Stomach (tissue), 9 donors: Measurements from ENCODE around the gene PLEK2. TPM values are rescaled to one million over a fixed set of nuclear protein-coding genes. Genes with fewer than 3 reads are reported as not detected.

Source experiments
- DNase-seq, 2 donors: peaks; one replicate each; pipeline versions ENCODE4 v3.0.0 to v3.0.0-alpha.2; 2013 to 2019
- H3K27ac ChIP-seq, 5 donors: fragments of 200-600 bp in 4 of 5; sonication (generic) in 4 of 5; one replicate each; pipeline ENCODE4 v1.5.1; 2013 to 2019; ENCODE audit warnings: mild to moderate bottlenecking in 1 of 5, moderate library complexity in 1 of 5
- H3K27me3 ChIP-seq, 3 donors: fragments of 200-600 bp; sonication (generic); one replicate each; pipeline ENCODE4 v1.5.1; 2017 to 2019; ENCODE audit warnings: mixed run types in 1 of 3
- H3K36me3 ChIP-seq, 4 donors: fragments of 200-600 bp; sonication (generic); 1 replicate in 3 of 4; 2 replicates in 1 of 4; pipeline ENCODE4 v1.5.1; 2016 to 2019
- H3K4me1 ChIP-seq, 4 donors: fragments of 200-600 bp; sonication (generic); one replicate each; pipeline ENCODE4 v1.5.1; 2016 to 2019
- H3K4me3 ChIP-seq, 4 donors: fragments of 200-600 bp; sonication (generic) in 3 of 4; one replicate each; pipeline ENCODE4 v1.5.1; 2016 to 2019; ENCODE audit warnings: mild to moderate bottlenecking in 1 of 4
- H3K9me3 ChIP-seq, 4 donors: fragments of 200-600 bp; sonication (generic); one replicate each; pipeline ENCODE4 v1.5.1; 2016 to 2019
- CTCF ChIP-seq, 7 experiments: fragments of 450-650 bp in 4 of 7; fragments of 200-600 bp in 3 of 7; sonication (generic) in 3 of 7; IDR thresholded peaks; one replicate each; pipeline ENCODE4 v1.5.1; 2016 to 2019; ENCODE audit warnings: antibody characterized with exemption in 7 of 7, control low read depth in 2 of 7, mild to moderate bottlenecking in 1 of 7
- EP300 ChIP-seq: sonication (generic); formaldehyde crosslinking; IDR thresholded peaks from one replicate; pipeline ENCODE4 v1.6.1; 2017; ENCODE audit warnings: antibody characterized with exemption
- POLR2A ChIP-seq, 4 donors: fragments of 450-650 bp; IDR thresholded peaks; one replicate each; pipeline ENCODE4 v1.6.1; 2016; ENCODE audit warnings: antibody characterized with exemption in 4 of 4, control low read depth in 2 of 4, mild to moderate bottlenecking in 1 of 4, moderate library complexity in 1 of 4
- POLR2AphosphoS5 ChIP-seq, 3 donors: sonication (generic); formaldehyde crosslinking; IDR thresholded peaks; one replicate each; pipeline ENCODE4 v1.6.1; 2016; ENCODE audit warnings: antibody characterized with exemption in 3 of 3
- WGBS, 5 donors: extraction: QIAGEN DNeasy Blood & Tissue Kit in 3 of 5; methylation state at CpG; one replicate each; pipeline versions ENCODE4 v1.1.5 to v1.1.7; 2013 to 2018; 5-methylcytosine and 5-hydroxymethylcytosine counted together
- intact Hi-C: fragments of 100-400 bp; cut with DNase I; formaldehyde crosslinking; loops from one replicate; pipeline ENCODE4 v1.15.1; 2023; ENCODE audit warnings: low total_unique reads
- polyA plus RNA-seq, 3 donors: library from polyadenylated mRNA; stranded (reverse); fragments of 200-250 nt; gene quantifications; one replicate each; pipeline ENCODE4 v1.2.3, GENCODE V29; 2013
- total RNA-seq, 5 donors: library from RNA; depleted of rRNA; stranded (reverse); fragments of >200 nt; gene quantifications; one replicate each; pipeline versions ENCODE4 v1.1.0 to v1.2.3, GENCODE V29; 2014 to 2016
- donor health status: healthy with polysubstance abuse.
- donor health status: Bipolar disorder and iron deficiency.
- donor health status: healthy.

The PLEK2 gene
- total and polyA plus RNA-seq, 8 donors = 6.5 to 203 (median 20.0) TPM; not detected in 1

- Histone ChIP-seq H3K4me1 (peaks cover 0 to 14% (median 9%) of the 10 kb centered on the region in 4 donors), H3K27me3 (no peaks in the 10 kb centered on the region), H3K9me3 (no peaks in the 10 kb centered on the region), H3K27ac (no peak overlapping the region), H3K4me3 (no peak overlapping the region), H3K36me3 (no peaks in the 10 kb centered on the region)
- no peak for DNase-seq
- intact Hi-C loops = no loop called here
- TF ChIP-seq CTCF (IDR thresholded peaks at IDR 0.05) (no peak), EP300 (no peak), POLR2A (IDR thresholded peaks at IDR 0.05) (no peak), POLR2AphosphoS5 (IDR thresholded peaks at IDR 0.05) (no peak)
- 31 to 75% (median 59%) methylated on average over 1 of the region's 1 CpG for WGBS, 5 donors
Observed at GRCh38 chr14:67447033-67447381, 35.0 kb upstream of the PLEK2 start.

- H3K36me3 ChIP-seq = no peaks in the 10 kb centered on the region
- intact Hi-C loops = no loop called here
Observed at GRCh38 chr14:67446371-67447032, 34.5 kb upstream of the PLEK2 start.

GRCh38 chr14:67444395-67444794, 32.4 kb upstream of the PLEK2 start:
- DNase-seq = no peak
- H3K4me3 ChIP-seq = no peak overlapping the region
- intact Hi-C loops = no loop called here
- H3K27ac ChIP-seq = no peak overlapping the region
- H3K27me3 ChIP-seq = no peaks in the 10 kb centered on the region
- 85 to 92% (median 89%) methylated on average over 3 of the region's 3 CpGs for WGBS, 5 donors
- no peak for TF ChIP-seq EP300
- no peak for TF ChIP-seq POLR2A (IDR thresholded peaks at IDR 0.05)
- no peak for TF ChIP-seq POLR2AphosphoS5 (IDR thresholded peaks at IDR 0.05)
- no peak for TF ChIP-seq CTCF (IDR thresholded peaks at IDR 0.05)
- H3K36me3 ChIP-seq = no peaks in the 10 kb centered on the region
- no peaks in the 10 kb centered on the region for H3K9me3 ChIP-seq
- H3K4me1 ChIP-seq = peaks cover 0 to 24% (median 13%) of the 10 kb centered on the region in 4 donors

More at GRCh38 chr14:67446371-67447032, 34.5 kb upstream of the PLEK2 start:
- Histone ChIP-seq H3K4me1 (peaks cover 0 to 14% (median 9%) of the 10 kb centered on the region in 4 donors), H3K4me3 (no peak overlapping the region), H3K9me3 (no peaks in the 10 kb centered on the region), H3K27me3 (no peaks in the 10 kb centered on the region), H3K27ac (no peak overlapping the region)
- 51 to 60% (median 52%) methylated on average over 8 of the region's 8 CpGs for WGBS, 5 donors
- TF ChIP-seq POLR2A (IDR thresholded peaks at IDR 0.05) (no peak), EP300 (no peak), CTCF (IDR thresholded peaks at IDR 0.05) (no peak), POLR2AphosphoS5 (IDR thresholded peaks at IDR 0.05) (no peak)
- DNase-seq = peak in 1 of 2 donors; percentile 58

GRCh38 chr14:67442139-67442906, 30.4 kb upstream of the PLEK2 start:
- WGBS, 5 donors = 63 to 84% (median 66%) methylated on average over 8 of the region's 8 CpGs
- H3K4me1 ChIP-seq = peaks cover 0 to 24% (median 13%) of the 10 kb centered on the region in 4 donors
- intact Hi-C loops = no loop called here
- no peaks in the 10 kb centered on the region for H3K36me3 ChIP-seq
- no peak overlapping the region for H3K4me3 ChIP-seq
- no peak overlapping the region for H3K27ac ChIP-seq
- H3K9me3 ChIP-seq = no peaks in the 10 kb centered on the region
- H3K27me3 ChIP-seq = no peaks in the 10 kb centered on the region
- TF ChIP-seq POLR2AphosphoS5 (IDR thresholded peaks at IDR 0.05) (no peak), EP300 (no peak), CTCF (IDR thresholded peaks at IDR 0.05) (no peak), POLR2A (IDR thresholded peaks at IDR 0.05) (no peak)
- no peak for DNase-seq
